HG02885 (cell line): ENCODE measurements around the gene TRIM54.
"Not testable (repeated sequence)": the region's sequence is repeated elsewhere in the genome, so short reads cannot be mapped to it uniquely, and the experiment has no call there.

Experiments used
- ATAC-seq: cut with Tn5 transposase; IDR thresholded peaks from one replicate; pipeline ENCODE4 v1.9.1; 2021; ENCODE audit warnings: mild to moderate bottlenecking; ENCODE audit not compliant: unreplicated experiment, poor library complexity

Gene TRIM54

DNA sequence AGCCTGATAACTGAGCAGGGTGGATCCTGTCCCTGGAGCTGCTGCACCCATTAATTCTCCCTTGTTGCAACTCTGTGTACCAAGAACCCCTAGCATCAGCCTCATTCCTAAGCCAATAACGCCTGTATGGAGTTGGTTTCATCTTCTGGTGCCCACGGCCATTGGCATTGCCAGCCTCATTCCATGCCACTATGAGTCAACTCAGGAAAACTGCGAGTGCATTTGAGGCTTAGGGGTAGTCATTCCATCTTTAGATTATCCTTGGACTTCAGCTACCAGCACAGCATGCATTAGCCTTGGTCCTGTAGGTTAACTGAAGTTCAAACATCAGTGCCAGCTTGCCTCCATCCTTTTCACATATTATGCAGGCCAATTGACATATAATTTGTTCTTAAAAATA is 1.4 kb upstream of the TRIM54 start:
- ATAC-seq, result no peak

DNA sequence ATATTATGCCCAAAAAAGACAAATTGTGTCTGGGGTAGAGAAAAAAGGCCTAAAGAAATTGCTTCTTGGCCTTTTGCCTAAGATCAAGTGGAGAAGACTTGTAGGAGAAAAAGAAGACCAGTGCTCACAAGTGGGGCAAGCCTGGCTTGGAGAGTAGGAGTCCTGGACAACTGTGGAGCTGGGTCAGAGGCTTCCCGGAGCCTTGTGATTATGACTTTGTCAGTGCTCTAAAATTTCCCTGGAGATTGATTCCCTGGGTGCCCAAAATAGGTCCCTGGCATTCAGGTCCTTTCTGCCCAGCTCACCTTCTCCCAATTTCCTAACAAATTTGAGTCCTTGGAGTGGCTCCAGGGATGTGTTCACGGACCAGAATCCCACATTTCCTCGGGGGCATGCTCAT is 787 bp upstream of the TRIM54 start:
- no peak for ATAC-seq

- no peak for ATAC-seq
Measured at GRCh38 chr2:27282892-27283291, 663 bp downstream of the TRIM54 start.

GRCh38 chr2:27284996-27285395 is 2.8 kb downstream of the TRIM54 start:
- no peak for ATAC-seq

- no peak for ATAC-seq
Measured at GRCh38 chr2:27285481-27285880, 3.3 kb downstream of the TRIM54 start.

DNA sequence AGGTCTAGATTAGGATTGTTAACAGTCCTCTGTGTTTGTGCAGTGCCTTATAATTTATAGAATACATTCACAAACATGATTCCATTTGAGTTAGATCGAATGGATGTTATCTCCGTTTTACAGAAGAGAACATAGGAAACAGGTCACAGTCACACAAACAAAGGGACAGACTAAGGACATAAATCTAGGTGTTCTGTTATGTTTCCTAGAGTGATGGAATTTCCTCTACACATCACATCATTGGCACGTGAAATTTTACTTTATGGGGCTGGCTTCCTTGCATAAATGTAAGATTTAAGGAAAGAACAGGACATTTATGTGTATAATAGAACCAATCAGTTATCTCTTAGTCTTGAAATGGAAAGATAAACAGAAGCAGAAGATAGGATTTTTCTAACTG is 6.4 kb downstream of the TRIM54 start:
- no peak for ATAC-seq

GRCh38 chr2:27290549-27290948 is 8.3 kb downstream of the TRIM54 start:
- no peak for ATAC-seq

- ATAC-seq, result no peak
Measured at GRCh38 chr2:27291865-27292264, 9.6 kb downstream of the TRIM54 start.

DNA sequence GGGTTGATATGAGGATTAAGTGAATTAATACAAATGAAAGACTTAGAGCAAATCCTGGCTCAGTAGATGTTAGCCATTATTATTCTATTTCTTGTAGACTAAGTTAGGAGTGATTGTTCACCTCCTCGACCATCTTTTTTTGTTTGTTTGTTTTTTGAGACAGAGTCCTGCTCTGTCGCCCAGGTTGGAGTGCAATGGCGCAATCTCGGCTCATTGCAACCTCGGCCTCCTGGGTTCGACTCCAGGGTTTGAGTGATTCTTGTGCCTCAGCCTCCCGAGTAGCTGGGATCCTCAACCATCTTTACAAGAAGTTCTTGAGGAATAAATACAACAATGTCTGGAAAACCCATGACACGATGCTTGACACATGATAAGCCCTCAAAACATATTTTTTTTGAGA is 12.7 kb downstream of the TRIM54 start:
- no peak for ATAC-seq

DNA sequence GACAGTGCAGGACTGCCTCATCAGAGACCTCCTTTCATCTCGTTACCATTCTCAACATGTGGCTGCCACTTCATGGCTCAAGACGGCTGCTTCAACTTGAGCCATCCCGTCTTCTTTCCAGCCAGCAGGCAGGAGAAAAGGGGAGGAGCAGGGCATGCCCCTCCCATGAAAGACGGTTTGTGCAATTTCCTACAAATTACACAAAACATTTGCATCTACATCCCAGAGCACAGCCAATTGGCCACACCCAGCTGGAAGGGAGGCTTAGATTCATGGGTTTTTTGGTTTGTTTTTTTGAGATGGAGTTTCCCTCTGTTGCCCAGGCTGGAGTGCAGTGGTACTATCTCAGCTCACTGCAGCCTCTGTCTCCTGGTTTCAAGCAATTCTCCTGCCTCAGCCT is 14.3 kb downstream of the TRIM54 start:
- no peak for ATAC-seq

DNA sequence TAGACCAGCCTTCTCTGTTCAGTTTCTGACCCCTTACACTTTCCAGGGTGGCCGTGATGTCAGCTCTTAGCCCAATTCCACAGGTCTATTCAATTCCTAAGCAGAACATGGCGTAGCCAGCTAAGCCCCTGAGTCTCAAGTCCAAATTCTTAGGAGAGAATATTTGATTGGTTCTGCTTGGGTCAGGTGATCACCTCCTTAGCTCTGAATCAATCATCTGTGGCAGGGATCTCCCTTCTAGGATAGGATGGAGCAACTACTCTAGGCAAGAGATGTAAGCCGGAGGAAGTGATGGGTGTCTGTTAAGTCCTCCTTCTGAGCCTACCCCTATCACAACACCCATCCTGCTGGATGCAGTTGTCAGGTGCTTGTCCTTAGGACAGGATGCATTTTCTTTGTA is 15.0 kb downstream of the TRIM54 start:
- no peak for ATAC-seq

- ATAC-seq, result no peak
Measured at GRCh38 chr2:27298391-27299080, 16.3 kb downstream of the TRIM54 start.

- not testable (repeated sequence) for ATAC-seq
Measured at GRCh38 chr2:27300606-27301005, 18.4 kb downstream of the TRIM54 start.

DNA sequence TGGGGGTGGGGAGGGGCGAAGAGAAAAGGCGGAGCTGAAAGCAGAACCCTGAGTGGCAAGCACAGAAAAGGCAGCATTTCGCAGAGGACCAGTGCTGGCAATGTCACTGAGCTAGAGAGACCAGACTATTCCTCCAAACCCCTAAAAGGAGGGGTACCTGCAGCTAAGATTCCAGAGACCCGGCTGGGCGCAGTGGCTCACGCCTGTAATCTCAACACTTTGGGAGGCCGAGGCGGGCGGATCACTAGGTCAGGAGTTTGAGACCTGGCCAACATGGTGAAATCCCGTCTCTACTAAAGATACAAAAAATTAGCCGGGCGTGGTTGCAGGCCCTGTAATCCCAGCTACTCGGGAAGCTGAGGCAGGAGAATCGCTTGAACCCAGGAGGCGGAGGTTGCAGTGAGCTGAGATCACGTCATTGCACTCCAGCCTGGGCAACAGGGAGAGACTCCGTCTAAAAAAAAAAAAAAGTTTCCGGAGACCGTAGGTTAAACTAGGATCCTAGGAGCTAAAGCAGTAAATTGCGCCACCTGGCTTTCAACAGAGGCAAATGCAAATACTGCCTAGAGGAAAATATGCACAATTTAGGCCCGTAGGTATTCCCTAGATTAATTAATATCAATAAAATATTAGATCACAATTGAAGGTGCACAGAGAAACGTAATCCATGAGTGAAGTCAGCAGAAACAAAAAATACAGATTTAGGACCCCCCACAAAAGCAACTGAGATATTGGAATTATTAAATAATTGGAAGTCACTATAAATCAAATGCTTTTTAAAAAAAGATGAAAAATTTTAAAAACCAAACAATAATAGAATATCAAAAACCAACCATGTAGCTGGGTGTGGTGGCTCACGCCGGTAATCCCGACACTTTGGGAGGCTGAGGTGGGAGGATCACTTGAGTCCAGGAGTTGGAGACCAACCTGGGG is 21.1 kb downstream of the TRIM54 start:
- no peak for ATAC-seq

GRCh38 chr2:27304488-27305240 is 22.4 kb downstream of the TRIM54 start:
- ATAC-seq, result no peak

DNA sequence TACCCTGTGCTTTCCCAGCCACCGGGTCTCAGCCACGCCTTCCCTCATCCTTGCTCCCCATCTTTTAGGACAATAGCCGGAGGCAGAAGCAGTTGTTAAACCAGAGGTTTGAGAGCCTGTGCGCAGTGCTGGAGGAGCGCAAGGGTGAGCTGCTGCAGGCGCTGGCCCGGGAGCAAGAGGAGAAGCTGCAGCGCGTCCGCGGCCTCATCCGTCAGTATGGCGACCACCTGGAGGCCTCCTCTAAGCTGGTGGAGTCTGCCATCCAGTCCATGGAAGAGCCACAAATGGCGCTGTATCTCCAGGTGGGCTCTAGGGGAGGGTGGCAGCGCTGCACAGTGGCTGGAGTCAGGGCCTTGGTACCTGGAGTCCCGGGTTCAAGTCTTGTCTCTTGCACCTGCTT is 23.3 kb downstream of the TRIM54 start:
- ATAC-seq, result no peak

DNA sequence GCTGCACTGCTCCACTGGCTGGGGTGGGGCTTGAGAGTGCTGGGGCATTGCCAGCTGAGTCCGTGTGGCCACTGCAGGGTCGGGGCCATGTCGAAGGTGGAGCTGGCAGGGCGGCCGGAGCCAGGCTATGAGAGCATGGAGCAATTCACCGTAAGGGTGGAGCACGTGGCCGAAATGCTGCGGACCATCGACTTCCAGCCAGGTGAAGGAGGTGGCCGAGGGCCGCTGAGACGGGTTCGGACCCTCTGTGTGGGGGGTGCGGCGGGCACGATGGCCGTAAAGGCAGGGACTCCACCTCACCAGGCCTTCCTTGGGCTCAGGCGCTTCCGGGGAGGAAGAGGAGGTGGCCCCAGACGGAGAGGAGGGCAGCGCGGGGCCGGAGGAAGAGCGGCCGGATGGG is 23.9 kb downstream of the TRIM54 start:
- ATAC-seq, result no peak

DNA sequence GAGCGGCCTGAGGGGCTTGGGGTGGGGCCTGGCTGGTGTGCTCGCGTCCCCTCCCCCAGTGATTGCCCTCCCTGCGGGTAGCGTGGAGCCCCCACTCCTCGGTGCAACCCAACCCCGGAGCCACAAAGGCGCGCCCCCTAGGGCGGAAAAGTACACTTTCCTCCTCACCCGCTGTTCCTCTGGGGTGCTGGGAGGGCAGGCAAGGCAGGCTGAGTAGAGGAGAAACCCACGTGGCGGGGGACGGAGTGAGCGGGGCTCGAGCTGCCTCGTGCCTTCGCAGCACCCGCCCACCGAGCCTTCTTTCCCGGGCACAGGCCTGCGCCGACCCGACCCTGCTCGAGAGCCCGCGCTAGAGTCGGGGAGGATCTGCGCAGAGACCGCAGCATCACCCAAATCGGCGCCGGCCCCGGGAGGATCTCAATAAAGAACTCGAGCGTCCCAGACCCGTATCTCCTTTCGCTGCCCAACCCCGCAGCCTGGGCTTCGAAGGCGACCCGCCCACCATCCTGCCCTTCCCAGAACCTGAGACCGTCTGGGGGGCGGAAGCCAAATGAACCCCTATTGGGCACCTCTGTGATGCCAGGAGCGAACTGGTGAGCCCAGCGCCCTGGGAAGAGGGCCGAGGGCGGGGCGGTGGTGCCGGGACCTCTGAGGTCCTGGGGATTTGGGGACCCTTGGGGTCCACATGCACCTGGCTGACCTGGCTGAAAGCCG is 24.5 kb downstream of the TRIM54 start:
- no peak for ATAC-seq

DNA sequence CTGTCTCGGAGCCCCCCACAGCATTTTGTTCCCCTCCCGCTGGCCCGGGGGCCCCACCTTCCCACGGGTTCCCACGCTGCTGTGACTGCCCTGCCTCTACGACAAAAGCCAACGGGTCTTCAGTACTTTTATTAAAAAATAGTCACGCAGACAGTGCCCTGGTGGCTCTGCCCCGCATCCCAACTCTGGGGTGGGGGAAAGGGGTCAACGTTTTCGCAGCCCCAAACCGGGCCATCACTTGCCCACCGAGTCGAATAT is 25.0 kb downstream of the TRIM54 start:
- no peak for ATAC-seq

- ATAC-seq, result no peak
Measured at GRCh38 chr2:27307545-27308358, 25.5 kb downstream of the TRIM54 start.
